WTC11 (cell line): ENCODE measurements around the gene KDM3B. TPM values are rescaled to one million over a fixed set of nuclear protein-coding genes. Genes with fewer than 3 reads are reported as not detected.

Experiments used
- CBFB ChIP-seq: sonication (generic); formaldehyde crosslinking; IDR thresholded peaks from 2 replicates; pipeline ENCODE4 v1.8.1; 2022; ENCODE audit warnings: mild to moderate bottlenecking, low read depth, missing genetic modification reagents
- CREB1 ChIP-seq: sonication (generic); formaldehyde crosslinking; IDR thresholded peaks from 2 replicates; pipeline ENCODE4 v1.8.0; 2023; ENCODE audit warnings: mild to moderate bottlenecking, missing genetic modification reagents
- GTF2I ChIP-seq: fragments of 250-450 bp; sonication (Bioruptor Pico); conservative IDR thresholded peaks from 2 replicates; pipeline ENCODE4 v1.4.0; 2021; ENCODE audit warnings: mild to moderate bottlenecking
- HMGA2 ChIP-seq: fragments of 250-450 bp; sonication (Bioruptor Pico); IDR thresholded peaks from 2 replicates; pipeline ENCODE4 v1.4.0; 2021; ENCODE audit warnings: mild to moderate bottlenecking, moderate library complexity
- KAT7 ChIP-seq: sonication (generic); formaldehyde crosslinking; IDR thresholded peaks from 2 replicates; pipeline ENCODE4 v1.8.1; 2023; ENCODE audit warnings: missing genetic modification reagents, mild to moderate bottlenecking, borderline replicate concordance
- NR2C2 ChIP-seq: sonication (generic); formaldehyde crosslinking; IDR thresholded peaks from 2 replicates; pipeline ENCODE4 v1.8.0; 2022; ENCODE audit warnings: mild to moderate bottlenecking, missing genetic modification reagents
- NR3C1 ChIP-seq: sonication (generic); formaldehyde crosslinking; conservative IDR thresholded peaks from 2 replicates; pipeline ENCODE4 v1.8.1; 2023; ENCODE audit warnings: low read depth, mild to moderate bottlenecking, missing genetic modification reagents
- OVOL2 ChIP-seq: fragments of 250-450 bp; sonication (Bioruptor Pico); IDR thresholded peaks from 2 replicates; pipeline ENCODE4 v1.9.0; 2021; ENCODE audit warnings: mild to moderate bottlenecking, borderline replicate concordance
- PRRX2 ChIP-seq: fragments of 250-450 bp; sonication (Bioruptor Pico); IDR thresholded peaks from 2 replicates; pipeline ENCODE4 v1.8.0; 2021; ENCODE audit warnings: mild to moderate bottlenecking
- TEAD4 ChIP-seq: sonication (generic); formaldehyde crosslinking; IDR thresholded peaks from 2 replicates; pipeline ENCODE4 v1.8.0; 2022; ENCODE audit warnings: mild to moderate bottlenecking, missing genetic modification reagents
- ZNF317 ChIP-seq: sonication (generic); formaldehyde crosslinking; IDR thresholded peaks from 2 replicates; pipeline ENCODE4 v1.8.1; 2023; ENCODE audit warnings: low read depth, mild to moderate bottlenecking, moderate library complexity, missing genetic modification reagents, borderline replicate concordance
- ZNF423 ChIP-seq: fragments of 250-450 bp; sonication (Bioruptor Pico); IDR thresholded peaks from 2 replicates; pipeline ENCODE4 v2.1.2; 2022; ENCODE audit warnings: mild to moderate bottlenecking, moderate library complexity
- ZNF671 ChIP-seq: fragments of 250-450 bp; sonication (Bioruptor Pico); IDR thresholded peaks from 2 replicates; pipeline ENCODE4 v1.8.0; 2021; ENCODE audit warnings: mild to moderate bottlenecking
- total RNA-seq: library from RNA; stranded (reverse); gene quantifications from 3 replicates; pipeline ENCODE4 v1.2.3, GENCODE V29; 2021
- TF ChIP-seq, protein P1 (sequence below): sonication (generic); formaldehyde crosslinking; IDR thresholded peaks from 2 replicates; pipeline ENCODE4 v1.8.0; 2023; ENCODE audit warnings: missing genetic modification reagents, mild to moderate bottlenecking, borderline replicate concordance
- TF ChIP-seq, protein P2 (sequence below): sonication (generic); formaldehyde crosslinking; IDR thresholded peaks from 2 replicates; pipeline ENCODE4 v1.8.0; 2022; ENCODE audit warnings: mild to moderate bottlenecking, missing genetic modification reagents
- TF ChIP-seq, protein P3 (sequence below): sonication (generic); formaldehyde crosslinking; IDR thresholded peaks from 2 replicates; pipeline ENCODE4 v1.8.1; 2022; ENCODE audit warnings: missing genetic modification reagents, borderline replicate concordance
- TF ChIP-seq, protein P4 (sequence below): sonication (generic); formaldehyde crosslinking; IDR thresholded peaks from 2 replicates; pipeline ENCODE4 v1.8.0; 2022; ENCODE audit warnings: mild to moderate bottlenecking, missing genetic modification reagents
- TF ChIP-seq, protein P5 (sequence below): sonication (generic); formaldehyde crosslinking; conservative IDR thresholded peaks from 2 replicates; pipeline ENCODE4 v1.8.1; 2022; ENCODE audit warnings: mild to moderate bottlenecking, missing genetic modification reagents
- TF ChIP-seq, protein P6 (sequence below): sonication (generic); formaldehyde crosslinking; IDR thresholded peaks from 2 replicates; pipeline ENCODE4 v1.8.1; 2022; ENCODE audit warnings: mild to moderate bottlenecking, missing genetic modification reagents, moderate library complexity, borderline replicate concordance
- TF ChIP-seq, protein P7 (sequence below): sonication (generic); formaldehyde crosslinking; conservative IDR thresholded peaks from 2 replicates; pipeline ENCODE4 v1.8.1; 2023; ENCODE audit warnings: mild to moderate bottlenecking, low read depth, missing genetic modification reagents, moderate library complexity
- TF ChIP-seq, protein P8 (sequence below): sonication (generic); formaldehyde crosslinking; IDR thresholded peaks from 2 replicates; pipeline ENCODE4 v1.8.1; 2023; ENCODE audit warnings: mild to moderate bottlenecking, moderate library complexity, missing genetic modification reagents

Gene KDM3B
- total RNA-seq, 1 experiment from 2014 or later, result 87.9 TPM

DNA sequence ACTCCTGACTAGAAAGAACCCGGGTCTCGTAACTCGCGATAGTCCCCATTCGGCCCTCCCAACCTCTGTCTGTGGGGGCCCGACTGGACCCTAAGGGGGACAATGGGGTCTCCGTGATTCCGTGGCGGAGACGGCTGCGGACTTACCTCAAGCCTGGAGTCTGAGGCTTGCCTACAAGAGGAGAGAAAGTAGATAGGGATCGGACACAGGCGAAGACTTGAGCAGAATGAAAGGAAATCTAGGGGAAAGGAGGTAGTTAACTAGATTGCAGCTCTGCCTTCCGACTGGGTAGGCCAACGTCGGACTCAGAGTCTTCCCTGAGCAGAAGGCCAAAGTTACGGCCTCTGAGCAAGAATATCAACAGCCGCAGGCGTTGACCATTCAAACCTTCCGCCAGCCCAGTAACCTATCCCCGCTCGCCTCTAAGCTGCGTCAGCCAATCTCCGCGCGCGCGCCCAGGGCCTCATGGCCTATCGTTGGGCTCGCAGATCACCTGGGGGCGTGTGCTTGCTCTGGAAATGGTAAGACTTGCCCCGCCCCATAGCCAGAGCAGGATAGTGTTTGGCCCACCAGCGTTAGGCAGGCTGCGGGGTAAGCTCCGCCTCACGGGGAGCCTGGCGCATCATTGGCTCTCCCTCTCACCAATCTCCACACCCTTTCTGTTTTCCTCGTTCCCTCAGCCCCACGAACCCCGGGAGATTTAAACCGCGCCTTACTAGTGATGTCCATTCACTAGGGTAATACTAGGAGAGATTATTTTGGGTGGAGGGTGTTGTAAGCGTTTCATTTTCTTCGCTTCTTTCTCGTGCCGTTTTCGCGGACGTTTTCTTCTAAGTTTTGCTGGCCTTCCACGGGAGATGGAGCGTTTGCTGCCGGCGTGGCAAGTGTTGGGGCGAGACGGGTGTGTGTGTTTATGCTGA lies 20.8 kb upstream of the KDM3B start, which contains the start of gene CDC25C (continued):
- TF ChIP-seq, protein P1, sequence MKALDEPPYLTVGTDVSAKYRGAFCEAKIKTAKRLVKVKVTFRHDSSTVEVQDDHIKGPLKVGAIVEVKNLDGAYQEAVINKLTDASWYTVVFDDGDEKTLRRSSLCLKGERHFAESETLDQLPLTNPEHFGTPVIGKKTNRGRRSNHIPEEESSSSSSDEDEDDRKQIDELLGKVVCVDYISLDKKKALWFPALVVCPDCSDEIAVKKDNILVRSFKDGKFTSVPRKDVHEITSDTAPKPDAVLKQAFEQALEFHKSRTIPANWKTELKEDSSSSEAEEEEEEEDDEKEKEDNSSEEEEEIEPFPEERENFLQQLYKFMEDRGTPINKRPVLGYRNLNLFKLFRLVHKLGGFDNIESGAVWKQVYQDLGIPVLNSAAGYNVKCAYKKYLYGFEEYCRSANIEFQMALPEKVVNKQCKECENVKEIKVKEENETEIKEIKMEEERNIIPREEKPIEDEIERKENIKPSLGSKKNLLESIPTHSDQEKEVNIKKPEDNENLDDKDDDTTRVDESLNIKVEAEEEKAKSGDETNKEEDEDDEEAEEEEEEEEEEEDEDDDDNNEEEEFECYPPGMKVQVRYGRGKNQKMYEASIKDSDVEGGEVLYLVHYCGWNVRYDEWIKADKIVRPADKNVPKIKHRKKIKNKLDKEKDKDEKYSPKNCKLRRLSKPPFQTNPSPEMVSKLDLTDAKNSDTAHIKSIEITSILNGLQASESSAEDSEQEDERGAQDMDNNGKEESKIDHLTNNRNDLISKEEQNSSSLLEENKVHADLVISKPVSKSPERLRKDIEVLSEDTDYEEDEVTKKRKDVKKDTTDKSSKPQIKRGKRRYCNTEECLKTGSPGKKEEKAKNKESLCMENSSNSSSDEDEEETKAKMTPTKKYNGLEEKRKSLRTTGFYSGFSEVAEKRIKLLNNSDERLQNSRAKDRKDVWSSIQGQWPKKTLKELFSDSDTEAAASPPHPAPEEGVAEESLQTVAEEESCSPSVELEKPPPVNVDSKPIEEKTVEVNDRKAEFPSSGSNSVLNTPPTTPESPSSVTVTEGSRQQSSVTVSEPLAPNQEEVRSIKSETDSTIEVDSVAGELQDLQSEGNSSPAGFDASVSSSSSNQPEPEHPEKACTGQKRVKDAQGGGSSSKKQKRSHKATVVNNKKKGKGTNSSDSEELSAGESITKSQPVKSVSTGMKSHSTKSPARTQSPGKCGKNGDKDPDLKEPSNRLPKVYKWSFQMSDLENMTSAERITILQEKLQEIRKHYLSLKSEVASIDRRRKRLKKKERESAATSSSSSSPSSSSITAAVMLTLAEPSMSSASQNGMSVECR (CRISPR knock-in tag), result no peak
- TF ChIP-seq PRRX2 (CRISPR knock-in tag), result no peak
- TF ChIP-seq, protein P2, sequence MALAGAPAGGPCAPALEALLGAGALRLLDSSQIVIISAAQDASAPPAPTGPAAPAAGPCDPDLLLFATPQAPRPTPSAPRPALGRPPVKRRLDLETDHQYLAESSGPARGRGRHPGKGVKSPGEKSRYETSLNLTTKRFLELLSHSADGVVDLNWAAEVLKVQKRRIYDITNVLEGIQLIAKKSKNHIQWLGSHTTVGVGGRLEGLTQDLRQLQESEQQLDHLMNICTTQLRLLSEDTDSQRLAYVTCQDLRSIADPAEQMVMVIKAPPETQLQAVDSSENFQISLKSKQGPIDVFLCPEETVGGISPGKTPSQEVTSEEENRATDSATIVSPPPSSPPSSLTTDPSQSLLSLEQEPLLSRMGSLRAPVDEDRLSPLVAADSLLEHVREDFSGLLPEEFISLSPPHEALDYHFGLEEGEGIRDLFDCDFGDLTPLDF (CRISPR knock-in tag), result no peak
- TF ChIP-seq CREB1 (CRISPR knock-in tag), result no peak
- no peak for TF ChIP-seq ZNF317 (CRISPR knock-in tag)
- no peak for TF ChIP-seq OVOL2 (CRISPR knock-in tag)
- TF ChIP-seq, protein P3, sequence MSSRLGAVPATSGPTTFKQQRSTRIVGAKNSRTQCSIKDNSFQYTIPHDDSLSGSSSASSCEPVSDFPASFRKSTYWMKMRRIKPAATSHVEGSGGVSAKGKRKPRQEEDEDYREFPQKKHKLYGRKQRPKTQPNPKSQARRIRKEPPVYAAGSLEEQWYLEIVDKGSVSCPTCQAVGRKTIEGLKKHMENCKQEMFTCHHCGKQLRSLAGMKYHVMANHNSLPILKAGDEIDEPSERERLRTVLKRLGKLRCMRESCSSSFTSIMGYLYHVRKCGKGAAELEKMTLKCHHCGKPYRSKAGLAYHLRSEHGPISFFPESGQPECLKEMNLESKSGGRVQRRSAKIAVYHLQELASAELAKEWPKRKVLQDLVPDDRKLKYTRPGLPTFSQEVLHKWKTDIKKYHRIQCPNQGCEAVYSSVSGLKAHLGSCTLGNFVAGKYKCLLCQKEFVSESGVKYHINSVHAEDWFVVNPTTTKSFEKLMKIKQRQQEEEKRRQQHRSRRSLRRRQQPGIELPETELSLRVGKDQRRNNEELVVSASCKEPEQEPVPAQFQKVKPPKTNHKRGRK (CRISPR knock-in tag), result no peak
- TF ChIP-seq, protein P4, sequence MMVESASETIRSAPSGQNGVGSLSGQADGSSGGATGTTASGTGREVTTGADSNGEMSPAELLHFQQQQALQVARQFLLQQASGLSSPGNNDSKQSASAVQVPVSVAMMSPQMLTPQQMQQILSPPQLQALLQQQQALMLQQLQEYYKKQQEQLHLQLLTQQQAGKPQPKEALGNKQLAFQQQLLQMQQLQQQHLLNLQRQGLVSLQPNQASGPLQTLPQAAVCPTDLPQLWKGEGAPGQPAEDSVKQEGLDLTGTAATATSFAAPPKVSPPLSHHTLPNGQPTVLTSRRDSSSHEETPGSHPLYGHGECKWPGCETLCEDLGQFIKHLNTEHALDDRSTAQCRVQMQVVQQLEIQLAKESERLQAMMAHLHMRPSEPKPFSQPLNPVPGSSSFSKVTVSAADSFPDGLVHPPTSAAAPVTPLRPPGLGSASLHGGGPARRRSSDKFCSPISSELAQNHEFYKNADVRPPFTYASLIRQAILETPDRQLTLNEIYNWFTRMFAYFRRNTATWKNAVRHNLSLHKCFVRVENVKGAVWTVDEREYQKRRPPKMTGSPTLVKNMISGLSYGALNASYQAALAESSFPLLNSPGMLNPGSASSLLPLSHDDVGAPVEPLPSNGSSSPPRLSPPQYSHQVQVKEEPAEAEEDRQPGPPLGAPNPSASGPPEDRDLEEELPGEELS, result 0 out of 2 replicates have a peak, but pooled peaks have one; percentile 32
- TF ChIP-seq KAT7, result no peak
- TF ChIP-seq HMGA2 (CRISPR knock-in tag), result no peak
- TF ChIP-seq NR2C2 (CRISPR knock-in tag), result no peak
- TF ChIP-seq ZNF671, result no peak
- TF ChIP-seq GTF2I (CRISPR knock-in tag), result no peak
- TF ChIP-seq, protein P5, sequence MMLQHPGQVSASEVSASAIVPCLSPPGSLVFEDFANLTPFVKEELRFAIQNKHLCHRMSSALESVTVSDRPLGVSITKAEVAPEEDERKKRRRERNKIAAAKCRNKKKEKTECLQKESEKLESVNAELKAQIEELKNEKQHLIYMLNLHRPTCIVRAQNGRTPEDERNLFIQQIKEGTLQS, result no peak
- no peak for TF ChIP-seq TEAD4 (CRISPR knock-in tag)
- TF ChIP-seq, protein P6, sequence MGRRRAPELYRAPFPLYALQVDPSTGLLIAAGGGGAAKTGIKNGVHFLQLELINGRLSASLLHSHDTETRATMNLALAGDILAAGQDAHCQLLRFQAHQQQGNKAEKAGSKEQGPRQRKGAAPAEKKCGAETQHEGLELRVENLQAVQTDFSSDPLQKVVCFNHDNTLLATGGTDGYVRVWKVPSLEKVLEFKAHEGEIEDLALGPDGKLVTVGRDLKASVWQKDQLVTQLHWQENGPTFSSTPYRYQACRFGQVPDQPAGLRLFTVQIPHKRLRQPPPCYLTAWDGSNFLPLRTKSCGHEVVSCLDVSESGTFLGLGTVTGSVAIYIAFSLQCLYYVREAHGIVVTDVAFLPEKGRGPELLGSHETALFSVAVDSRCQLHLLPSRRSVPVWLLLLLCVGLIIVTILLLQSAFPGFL (CRISPR knock-in tag), result no peak
- TF ChIP-seq NR3C1, result no peak
- no peak for TF ChIP-seq CBFB
- TF ChIP-seq, protein P7, sequence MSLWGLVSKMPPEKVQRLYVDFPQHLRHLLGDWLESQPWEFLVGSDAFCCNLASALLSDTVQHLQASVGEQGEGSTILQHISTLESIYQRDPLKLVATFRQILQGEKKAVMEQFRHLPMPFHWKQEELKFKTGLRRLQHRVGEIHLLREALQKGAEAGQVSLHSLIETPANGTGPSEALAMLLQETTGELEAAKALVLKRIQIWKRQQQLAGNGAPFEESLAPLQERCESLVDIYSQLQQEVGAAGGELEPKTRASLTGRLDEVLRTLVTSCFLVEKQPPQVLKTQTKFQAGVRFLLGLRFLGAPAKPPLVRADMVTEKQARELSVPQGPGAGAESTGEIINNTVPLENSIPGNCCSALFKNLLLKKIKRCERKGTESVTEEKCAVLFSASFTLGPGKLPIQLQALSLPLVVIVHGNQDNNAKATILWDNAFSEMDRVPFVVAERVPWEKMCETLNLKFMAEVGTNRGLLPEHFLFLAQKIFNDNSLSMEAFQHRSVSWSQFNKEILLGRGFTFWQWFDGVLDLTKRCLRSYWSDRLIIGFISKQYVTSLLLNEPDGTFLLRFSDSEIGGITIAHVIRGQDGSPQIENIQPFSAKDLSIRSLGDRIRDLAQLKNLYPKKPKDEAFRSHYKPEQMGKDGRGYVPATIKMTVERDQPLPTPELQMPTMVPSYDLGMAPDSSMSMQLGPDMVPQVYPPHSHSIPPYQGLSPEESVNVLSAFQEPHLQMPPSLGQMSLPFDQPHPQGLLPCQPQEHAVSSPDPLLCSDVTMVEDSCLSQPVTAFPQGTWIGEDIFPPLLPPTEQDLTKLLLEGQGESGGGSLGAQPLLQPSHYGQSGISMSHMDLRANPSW, result no peak
- TF ChIP-seq, protein P8, sequence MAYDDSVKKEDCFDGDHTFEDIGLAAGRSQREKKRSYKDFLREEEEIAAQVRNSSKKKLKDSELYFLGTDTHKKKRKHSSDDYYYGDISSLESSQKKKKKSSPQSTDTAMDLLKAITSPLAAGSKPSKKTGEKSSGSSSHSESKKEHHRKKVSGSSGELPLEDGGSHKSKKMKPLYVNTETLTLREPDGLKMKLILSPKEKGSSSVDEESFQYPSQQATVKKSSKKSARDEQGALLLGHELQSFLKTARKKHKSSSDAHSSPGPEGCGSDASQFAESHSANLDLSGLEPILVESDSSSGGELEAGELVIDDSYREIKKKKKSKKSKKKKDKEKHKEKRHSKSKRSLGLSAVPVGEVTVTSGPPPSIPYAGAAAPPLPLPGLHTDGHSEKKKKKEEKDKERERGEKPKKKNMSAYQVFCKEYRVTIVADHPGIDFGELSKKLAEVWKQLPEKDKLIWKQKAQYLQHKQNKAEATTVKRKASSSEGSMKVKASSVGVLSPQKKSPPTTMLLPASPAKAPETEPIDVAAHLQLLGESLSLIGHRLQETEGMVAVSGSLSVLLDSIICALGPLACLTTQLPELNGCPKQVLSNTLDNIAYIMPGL, result no peak
- TF ChIP-seq ZNF423, result no peak
